K562 (cell line): Measurements from ENCODE around the gene JAKMIP1. TPM values are rescaled to one million over a fixed set of nuclear protein-coding genes. Genes with fewer than 3 reads are reported as not detected.

Experiments
- ATAC-seq: fragments of 200-7000 bp; cut with Tn5 transposase; 3 replicates; pipeline ENCODE4 v1.9.1; 2020; ENCODE audit warnings: moderate library complexity
- BruUV-seq: library from RNA; stranded (reverse); fragments of 400-500 nt; replicated peaks from 2 replicates; lab custom pipeline; 2021; lab: Mats Ljungman, UMichigan
- CTCF ChIA-PET: fragments of 300-600 bp; formaldehyde crosslinking; extraction: SDS; loops from one replicate; lab custom pipeline; 2021; ENCODE audit warnings: low intra/inter-chr PET ratio; lab: Yijun Ruan, JAX
- POLR2A ChIA-PET: fragments of 300-600, 350-650 bp; sonication (Branson Sonifier 250); formaldehyde crosslinking; extraction: SDS; loops from one replicate; lab custom pipeline; 2021; ENCODE audit warnings: antibody characterized with exemption, inconsistent platforms; lab: Yijun Ruan, JAX
- DNase-seq, 4 experiments: peaks; one replicate each; pipeline versions ENCODE4 v3.0.0 to v3.0.0-alpha.2; 2011 to 2018; ENCODE audit warnings: low spot score in 3 of 4, mixed read lengths in 3 of 4; ENCODE audit errors: extremely low read depth in 1 of 4
- FAIRE-seq: peaks from 2 replicates; lab custom pipeline; 2011; peaks lifted over from hg19 to GRCh38; lab: Jason Lieb, UNC
- H2AFZ ChIP-seq: 2 replicates; pipeline ENCODE4 v1.6.0; 2011; ENCODE audit warnings: low read depth, low read length, control low read depth, inconsistent platforms
- H3K27ac ChIP-seq: fragments of 200-600 bp; 3 replicates; pipeline ENCODE4 v1.8.0; 2011; ENCODE audit warnings: low read depth, mild to moderate bottlenecking, control low read depth, inconsistent platforms, low read length, moderate library complexity, mixed read lengths; ENCODE audit errors: extremely low read depth
- H3K27me3 ChIP-seq, 2 experiments: fragments of 300-600 bp in 1 of 2; 2 replicates in 1 of 2; 3 replicates in 1 of 2; pipeline versions ENCODE4 v1.6.0 to v1.8.0; 2011; ENCODE audit warnings: inconsistent platforms in 2 of 2, low read length in 2 of 2, mild to moderate bottlenecking in 1 of 2, mixed read lengths in 1 of 2, moderate library complexity in 1 of 2; ENCODE audit not compliant: control insufficient read depth in 2 of 2, insufficient read depth in 2 of 2
- H3K36me3 ChIP-seq: fragments of 300-600 bp; 3 replicates; pipeline ENCODE4 v1.8.0; 2011; ENCODE audit warnings: mild to moderate bottlenecking, low read length, inconsistent platforms; ENCODE audit not compliant: control insufficient read depth, insufficient read depth
- H3K4me1 ChIP-seq, 2 experiments: fragments of 200-600 bp in 1 of 2; replicated peaks in 1 of 2; 2 replicates in 1 of 2; 3 replicates in 1 of 2; pipeline versions ENCODE4 v1.5.1 to v1.8.0; 2011; ENCODE audit warnings: inconsistent platforms in 2 of 2, low read length in 2 of 2, mild to moderate bottlenecking in 1 of 2, mixed read lengths in 1 of 2, moderate library complexity in 1 of 2; ENCODE audit not compliant: control insufficient read depth in 2 of 2, insufficient read depth in 2 of 2
- H3K4me2 ChIP-seq: 2 replicates; pipeline ENCODE4 v1.6.1; 2011; ENCODE audit warnings: low read length, control low read depth, inconsistent platforms, mixed read lengths; ENCODE audit not compliant: insufficient read depth
- H3K4me3 ChIP-seq: fragments of 200-600 bp; sonication (generic), shearing (Covaris generic); 2 replicates; pipeline ENCODE4 v1.5.1; 2016; ENCODE audit warnings: control low read depth, inconsistent platforms
- H3K79me2 ChIP-seq: fragments of 200-600 bp; 3 replicates; pipeline ENCODE4 v1.8.0; 2011; ENCODE audit warnings: low read length, inconsistent platforms; ENCODE audit not compliant: control insufficient read depth, insufficient read depth
- H3K9ac ChIP-seq, 2 experiments: 2 replicates each; pipeline versions ENCODE4 v1.6.0 to v1.6.1; 2011; ENCODE audit warnings: low read depth in 2 of 2, low read length in 2 of 2, control low read depth in 1 of 2, inconsistent platforms in 1 of 2, mild to moderate bottlenecking in 1 of 2, mixed read lengths in 1 of 2; ENCODE audit not compliant: insufficient read depth in 1 of 2
- H3K9me1 ChIP-seq: one replicate; pipeline ENCODE4 v1.6.0; 2011; ENCODE audit warnings: inconsistent platforms, mild to moderate bottlenecking, low read length, moderate library complexity; ENCODE audit not compliant: control insufficient read depth, insufficient read depth
- H3K9me3 ChIP-seq: replicated peaks from 2 replicates; pipeline ENCODE4 v1.5.1; 2011; ENCODE audit warnings: low read depth, low read length, inconsistent platforms; ENCODE audit not compliant: control insufficient read depth, insufficient read depth
- H4K20me1 ChIP-seq: replicated peaks from 2 replicates; pipeline ENCODE4 v1.6.1; 2011; ENCODE audit warnings: low read length, inconsistent platforms, mixed read lengths; ENCODE audit not compliant: control insufficient read depth, insufficient read depth
- ARID1B ChIP-seq: fragments of 450-650 bp; IDR thresholded peaks from 2 replicates; pipeline ENCODE4 v1.6.1; 2016; ENCODE audit warnings: antibody characterized with exemption, mild to moderate bottlenecking, inconsistent platforms
- PHF20 ChIP-seq: fragments of 450-650 bp; IDR thresholded peaks from 2 replicates; pipeline ENCODE4 v1.6.1; 2018; ENCODE audit not compliant: partially characterized antibody
- SUPT5H ChIP-seq: fragments of 450-650 bp; IDR thresholded peaks from 2 replicates; pipeline ENCODE4 v1.6.1; 2016
- WGBS: fragments of 100-300 bp; shearing (Covaris generic); methylation state at CpG from one replicate; pipeline ENCODE4 v1.1.6; 2016; ENCODE audit warnings: low coverage, mixed read lengths; ENCODE audit not compliant: insufficient coverage; ENCODE audit errors: missing lambda C conversion rate; 5-methylcytosine and 5-hydroxymethylcytosine counted together
- in situ Hi-C: fragments of 300-500 bp; cut with MboI; formaldehyde crosslinking; loops from 4 replicates; pipeline ENCODE4 v1.15.0; 2018; ENCODE audit warnings: inconsistent platforms, mixed read lengths
- intact Hi-C: fragments of 100-400 bp; cut with micrococcal nuclease; formaldehyde crosslinking; loops from 2 replicates; pipeline ENCODE4 v1.14.2; 2022
- polyA plus RNA-seq, 8 experiments: library from polyadenylated mRNA; depleted of rRNA in 4 of 8; stranded (reverse) in 5 of 8; unstranded in 3 of 8; fragments of >200 nt; fragmentation: Nextera tagmentation in 2 of 8; fragmentation: Illumina TruSeq in 1 of 8; extraction: Ambion mirVana in 2 of 8; extraction: Trizol in 1 of 8; gene quantifications; 2 replicates each; pipeline versions ENCODE4 v1.2.1 to v1.2.3, GENCODE V29; 2011 to 2014; ENCODE audit warnings: inconsistent platforms in 1 of 8, missing spikeins in 1 of 8
- total RNA-seq, 7 experiments: library from RNA; depleted of rRNA in 6 of 7; stranded (reverse); fragments of >200 nt in 6 of 7; fragmentation: Illumina TruSeq in 2 of 7; extraction: Trizol in 2 of 7; gene quantifications; 2 replicates each; pipeline versions ENCODE4 v1.2.1 to v1.2.3, GENCODE V29; 2011 to 2021; ENCODE audit warnings: low replicate concordance in 1 of 7
- TF ChIP-seq, protein P1 (sequence below): fragments of 450-650 bp; formaldehyde crosslinking; conservative IDR thresholded peaks from 2 replicates; pipeline ENCODE4 v1.4.0; 2022; ENCODE audit warnings: mild to moderate bottlenecking, missing genetic modification characterization
- TF ChIP-seq, protein P2 (sequence below), 2 experiments: fragments of 450-650 bp in 1 of 2; sonication (generic) in 1 of 2; formaldehyde crosslinking; conservative IDR thresholded peaks; 2 replicates each; pipeline versions ENCODE4 v1.4.0 to v1.8.1; 2020 to 2022; ENCODE audit warnings: mild to moderate bottlenecking in 1 of 2, missing genetic modification reagents in 1 of 2
- TF ChIP-seq, protein P3 (sequence below), 2 experiments: fragments of 450-650 bp in 1 of 2; sonication (generic) in 1 of 2; formaldehyde crosslinking in 1 of 2; IDR thresholded peaks; 2 replicates each; pipeline versions ENCODE4 v1.7.1 to v1.9.0; 2016 to 2022; ENCODE audit warnings: inconsistent platforms in 1 of 2, mild to moderate bottlenecking in 1 of 2, missing genetic modification reagents in 1 of 2

JAKMIP1 gene
- total and polyA plus RNA-seq, 9 of the 15 experiments (the other 6 are each of a cell fraction or from before 2014, with no cell fraction given) = not detected

DNA sequence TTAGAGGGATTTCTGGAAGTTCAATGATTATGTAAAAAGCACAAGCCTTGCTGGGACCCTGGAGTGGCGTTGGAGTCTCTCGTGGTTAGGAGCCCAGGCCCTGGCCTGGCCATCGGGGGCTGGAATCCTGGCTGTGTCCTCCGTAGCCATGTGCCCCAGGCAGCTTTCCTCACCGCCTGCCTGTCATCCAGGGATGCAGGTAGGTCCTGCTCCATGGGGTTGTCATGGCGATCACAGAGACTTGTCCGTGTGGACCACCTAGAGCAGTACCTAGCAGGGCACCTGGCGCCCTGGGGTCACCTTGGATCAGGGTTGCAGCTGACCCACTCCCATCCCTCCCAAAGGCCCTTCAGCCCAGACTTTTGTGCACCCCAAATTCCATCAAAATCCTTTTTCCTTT, 39.1 kb upstream of the JAKMIP1 start (continued):
- TF ChIP-seq PHF20 = no peak
- TF ChIP-seq, protein P1, sequence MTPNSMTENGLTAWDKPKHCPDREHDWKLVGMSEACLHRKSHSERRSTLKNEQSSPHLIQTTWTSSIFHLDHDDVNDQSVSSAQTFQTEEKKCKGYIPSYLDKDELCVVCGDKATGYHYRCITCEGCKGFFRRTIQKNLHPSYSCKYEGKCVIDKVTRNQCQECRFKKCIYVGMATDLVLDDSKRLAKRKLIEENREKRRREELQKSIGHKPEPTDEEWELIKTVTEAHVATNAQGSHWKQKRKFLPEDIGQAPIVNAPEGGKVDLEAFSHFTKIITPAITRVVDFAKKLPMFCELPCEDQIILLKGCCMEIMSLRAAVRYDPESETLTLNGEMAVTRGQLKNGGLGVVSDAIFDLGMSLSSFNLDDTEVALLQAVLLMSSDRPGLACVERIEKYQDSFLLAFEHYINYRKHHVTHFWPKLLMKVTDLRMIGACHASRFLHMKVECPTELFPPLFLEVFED (CRISPR knock-in tag) = no peak
- TF ChIP-seq, all 486 proteins: peak for 0

DNA sequence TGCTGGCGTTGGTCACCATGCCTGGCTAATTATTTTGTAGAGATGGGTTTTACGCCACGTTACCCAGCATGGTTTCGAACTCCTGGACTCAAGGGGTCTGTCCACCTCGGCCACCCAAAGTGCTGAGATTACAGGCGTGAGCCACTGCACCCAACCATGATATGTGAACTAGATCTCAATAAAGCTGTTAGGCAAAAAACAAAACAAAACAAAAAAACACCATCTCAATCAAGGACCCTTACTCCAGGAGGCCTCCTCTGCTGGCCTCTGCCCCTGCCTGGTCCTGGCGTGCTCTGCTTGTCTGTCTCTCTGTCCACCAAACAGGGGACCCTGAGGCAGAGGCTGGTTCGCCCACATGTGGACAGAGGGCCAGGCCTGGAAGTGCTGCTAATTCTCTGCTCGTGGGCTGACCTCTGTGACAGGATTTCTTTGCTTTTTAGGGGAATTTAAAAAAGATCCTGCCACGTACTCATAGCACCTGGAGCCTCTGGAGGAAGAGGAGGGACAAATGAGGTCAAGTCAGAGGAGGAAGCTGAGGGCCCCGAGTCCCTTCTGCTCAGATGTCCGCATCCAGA, 36.6 kb upstream of the JAKMIP1 start:
- Histone ChIP-seq H3K9me1 (no peaks in the 10 kb centered on the region), H3K4me2 (no peak overlapping the region), H3K4me3 (no peak overlapping the region), H3K4me1 (no peaks in the 10 kb centered on the region; a peak in 1 of 5 replicates), H4K20me1 (no peaks in the 10 kb centered on the region), H3K36me3 (no peaks in the 10 kb centered on the region), H3K79me2 (no peaks in the 10 kb centered on the region), H3K27ac (no peak overlapping the region), H3K9me3 (no peaks in the 10 kb centered on the region), H3K27me3 (peaks cover 0 to 47% of the 10 kb centered on the region in 2 experiments; a peak in 3 of 5 replicates)
- in situ Hi-C loops (no loop called here), intact Hi-C loops (no loop called here)
- ATAC-seq = no peak
- CTCF ChIA-PET = no interaction called here
- no peak for FAIRE-seq
- BruUV-seq = no TSS peak
- no peak for DNase-seq
- 1% methylated on average over 12 of the region's 12 CpGs for WGBS
- POLR2A ChIA-PET = no interaction called here
- TF ChIP-seq, protein P2, sequence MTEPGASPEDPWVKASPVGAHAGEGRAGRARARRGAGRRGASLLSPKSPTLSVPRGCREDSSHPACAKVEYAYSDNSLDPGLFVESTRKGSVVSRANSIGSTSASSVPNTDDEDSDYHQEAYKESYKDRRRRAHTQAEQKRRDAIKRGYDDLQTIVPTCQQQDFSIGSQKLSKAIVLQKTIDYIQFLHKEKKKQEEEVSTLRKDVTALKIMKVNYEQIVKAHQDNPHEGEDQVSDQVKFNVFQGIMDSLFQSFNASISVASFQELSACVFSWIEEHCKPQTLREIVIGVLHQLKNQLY (CRISPR knock-in tag; conservative IDR thresholded peaks at IDR 0.05) = no peak
- TF ChIP-seq, protein P3, sequence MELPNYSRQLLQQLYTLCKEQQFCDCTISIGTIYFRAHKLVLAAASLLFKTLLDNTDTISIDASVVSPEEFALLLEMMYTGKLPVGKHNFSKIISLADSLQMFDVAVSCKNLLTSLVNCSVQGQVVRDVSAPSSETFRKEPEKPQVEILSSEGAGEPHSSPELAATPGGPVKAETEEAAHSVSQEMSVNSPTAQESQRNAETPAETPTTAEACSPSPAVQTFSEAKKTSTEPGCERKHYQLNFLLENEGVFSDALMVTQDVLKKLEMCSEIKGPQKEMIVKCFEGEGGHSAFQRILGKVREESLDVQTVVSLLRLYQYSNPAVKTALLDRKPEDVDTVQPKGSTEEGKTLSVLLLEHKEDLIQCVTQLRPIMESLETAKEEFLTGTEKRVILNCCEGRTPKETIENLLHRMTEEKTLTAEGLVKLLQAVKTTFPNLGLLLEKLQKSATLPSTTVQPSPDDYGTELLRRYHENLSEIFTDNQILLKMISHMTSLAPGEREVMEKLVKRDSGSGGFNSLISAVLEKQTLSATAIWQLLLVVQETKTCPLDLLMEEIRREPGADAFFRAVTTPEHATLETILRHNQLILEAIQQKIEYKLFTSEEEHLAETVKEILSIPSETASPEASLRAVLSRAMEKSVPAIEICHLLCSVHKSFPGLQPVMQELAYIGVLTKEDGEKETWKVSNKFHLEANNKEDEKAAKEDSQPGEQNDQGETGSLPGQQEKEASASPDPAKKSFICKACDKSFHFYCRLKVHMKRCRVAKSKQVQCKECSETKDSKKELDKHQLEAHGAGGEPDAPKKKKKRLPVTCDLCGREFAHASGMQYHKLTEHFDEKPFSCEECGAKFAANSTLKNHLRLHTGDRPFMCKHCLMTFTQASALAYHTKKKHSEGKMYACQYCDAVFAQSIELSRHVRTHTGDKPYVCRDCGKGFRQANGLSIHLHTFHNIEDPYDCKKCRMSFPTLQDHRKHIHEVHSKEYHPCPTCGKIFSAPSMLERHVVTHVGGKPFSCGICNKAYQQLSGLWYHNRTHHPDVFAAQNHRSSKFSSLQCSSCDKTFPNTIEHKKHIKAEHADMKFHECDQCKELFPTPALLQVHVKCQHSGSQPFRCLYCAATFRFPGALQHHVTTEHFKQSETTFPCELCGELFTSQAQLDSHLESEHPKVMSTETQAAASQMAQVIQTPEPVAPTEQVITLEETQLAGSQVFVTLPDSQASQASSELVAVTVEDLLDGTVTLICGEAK (IDR thresholded peaks at IDR 0.05) = no peak
- TF ChIP-seq, protein P3 (CRISPR knock-in tag; IDR thresholded peaks at IDR 0.05) = no peak
- TF ChIP-seq ARID1B = no peak
- TF ChIP-seq SUPT5H = no peak
- TF ChIP-seq, all 486 proteins: peak for 0
- Histone ChIP-seq H3K9ac (no peak overlapping the region), H2AFZ (no peak overlapping the region)
